ENCODE data around the gene LONRF2. TPM values are rescaled to one million over a fixed set of nuclear protein-coding genes. Genes with fewer than 3 reads are reported as not detected.

LONRF2 gene
- total RNA-seq, 1 experiment from 2014 or later: not detected

GRCh38 chr2:100267751-100268150, 54.5 kb downstream of the LONRF2 start:
- peaks cover 8% of the 10 kb centered on the region for H3K9me3 Mint-ChIP-seq (ENCODE audit: unreplicated experiment)
- H3K27me3 Mint-ChIP-seq (ENCODE audit: insufficient read depth, unreplicated experiment): no peaks in the 10 kb centered on the region
- BruUV-seq (replicated peaks): no TSS peak
- intact Hi-C loops (cut with micrococcal nuclease): no loop called here
- DNase-seq (ENCODE audit: unreplicated experiment): no peak
- POLR2A ChIA-PET: no interaction called here
- CTCF ChIA-PET: interaction anchor here (0.7 to 15.9 kb wide), 2 partner anchors 9 to 116 kb away, joined by 3 to 521 read pairs; no protein-coding TSS in a partner anchor
- no peaks in the 10 kb centered on the region for H3K36me3 Mint-ChIP-seq (ENCODE audit: insufficient read depth, unreplicated experiment)
- H3K27ac Mint-ChIP-seq (ENCODE audit: low read depth, unreplicated experiment): no peak overlapping the region
- no peaks in the 10 kb centered on the region for H3K4me1 Mint-ChIP-seq (ENCODE audit: insufficient read depth, unreplicated experiment)
- no peak for TF ChIP-seq CTCF (IDR thresholded peaks at IDR 0.05; ENCODE audit: unreplicated experiment)
- H3K4me3 Mint-ChIP-seq (ENCODE audit: unreplicated experiment): no peak overlapping the region

- CTCF ChIA-PET: interaction anchor here (0.6 to 15.9 kb wide), 8 partner anchors 11 to 707 kb away, joined by 3 to 521 read pairs (median 4); no protein-coding TSS in a partner anchor
- TF ChIP-seq CTCF (IDR thresholded peaks at IDR 0.05; ENCODE audit: unreplicated experiment): no peak
- intact Hi-C loops (cut with micrococcal nuclease): no loop called here
- Mint-ChIP-seq H3K4me3 (ENCODE audit: unreplicated experiment) (no peak overlapping the region), H3K27me3 (ENCODE audit: insufficient read depth, unreplicated experiment) (no peaks in the 10 kb centered on the region), H3K9me3 (ENCODE audit: unreplicated experiment) (peaks cover 8% of the 10 kb centered on the region), H3K36me3 (ENCODE audit: insufficient read depth, unreplicated experiment) (no peaks in the 10 kb centered on the region), H3K4me1 (ENCODE audit: insufficient read depth, unreplicated experiment) (no peaks in the 10 kb centered on the region), H3K27ac (ENCODE audit: low read depth, unreplicated experiment) (no peak overlapping the region)
- DNase-seq (ENCODE audit: unreplicated experiment): no peak
- POLR2A ChIA-PET: interaction anchor here (0.7 kb wide), 1 partner anchor 115 kb away, joined by 4 read pairs; no protein-coding TSS in a partner anchor
- BruUV-seq (replicated peaks): no TSS peak
These were observed 56.2 kb downstream of the LONRF2 start for GRCh38 chr2:100266126-100266525.

GRCh38 chr2:100265226-100265625, 57.1 kb downstream of the LONRF2 start:
- ChIA-PET CTCF (interaction anchor here (0.7 to 15.9 kb wide), 5 partner anchors 12 to 706 kb away, joined by 3 to 521 read pairs (median 7); no protein-coding TSS in a partner anchor), POLR2A (no interaction called here)
- no peak for DNase-seq (ENCODE audit: unreplicated experiment)
- Mint-ChIP-seq H3K9me3 (ENCODE audit: unreplicated experiment) (peaks cover under 1% of the 10 kb centered on the region), H3K27me3 (ENCODE audit: insufficient read depth, unreplicated experiment) (no peaks in the 10 kb centered on the region), H3K27ac (ENCODE audit: low read depth, unreplicated experiment) (no peak overlapping the region), H3K4me1 (ENCODE audit: insufficient read depth, unreplicated experiment) (no peaks in the 10 kb centered on the region), H3K36me3 (ENCODE audit: insufficient read depth, unreplicated experiment) (no peaks in the 10 kb centered on the region), H3K4me3 (ENCODE audit: unreplicated experiment) (no peak overlapping the region)
- intact Hi-C loops (cut with micrococcal nuclease): no loop called here
- TF ChIP-seq CTCF (IDR thresholded peaks at IDR 0.05; ENCODE audit: unreplicated experiment): no peak
- BruUV-seq (replicated peaks): no TSS peak

GRCh38 chr2:100264651-100265050, 57.6 kb downstream of the LONRF2 start:
- CTCF ChIA-PET: interaction anchor here (0.6 to 15.9 kb wide), 9 partner anchors 11 to 706 kb away, joined by 3 to 521 read pairs (median 4); partner anchors contain the start of gene PDCL3
- intact Hi-C loops (cut with micrococcal nuclease): no loop called here
- Mint-ChIP-seq H3K27me3 (ENCODE audit: insufficient read depth, unreplicated experiment) (no peaks in the 10 kb centered on the region), H3K4me1 (ENCODE audit: insufficient read depth, unreplicated experiment) (no peaks in the 10 kb centered on the region), H3K36me3 (ENCODE audit: insufficient read depth, unreplicated experiment) (no peaks in the 10 kb centered on the region), H3K4me3 (ENCODE audit: unreplicated experiment) (no peak overlapping the region), H3K27ac (ENCODE audit: low read depth, unreplicated experiment) (no peak overlapping the region), H3K9me3 (ENCODE audit: unreplicated experiment) (no peaks in the 10 kb centered on the region)
- BruUV-seq (replicated peaks): no TSS peak
- no peak for TF ChIP-seq CTCF (IDR thresholded peaks at IDR 0.05; ENCODE audit: unreplicated experiment)
- POLR2A ChIA-PET: no interaction called here
- no peak for DNase-seq (ENCODE audit: unreplicated experiment)

All from MCF 10A (cell line).